ENCODE data around the gene AFG3L2. TPM values are rescaled to one million over a fixed set of nuclear protein-coding genes. Genes with fewer than 3 reads are reported as not detected.

The AFG3L2 gene
- total RNA-seq, 2 donors from 2014 or later, result 60.1 to 91.9 TPM

DNA sequence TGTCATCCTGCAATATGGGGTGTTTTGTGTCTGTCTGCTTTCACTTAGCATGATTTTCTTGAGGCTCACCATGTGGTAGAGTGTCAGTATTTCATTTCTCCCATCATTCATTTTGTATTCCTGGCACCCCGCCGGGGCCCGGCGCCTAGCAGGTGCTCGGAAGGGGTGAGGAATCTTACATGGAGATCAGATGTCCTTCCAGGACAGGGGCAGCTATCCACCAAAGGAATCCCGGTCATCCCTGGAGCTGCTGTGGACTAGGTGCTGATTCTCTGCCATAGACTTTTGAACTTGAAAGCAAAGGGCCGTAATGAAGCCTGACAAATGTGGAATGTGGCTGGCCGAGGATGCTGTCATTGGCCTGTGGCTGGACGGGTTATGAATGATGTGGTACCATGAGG lies 33.1 kb upstream of the AFG3L2 start:
- H3K4me3 ChIP-seq, result no peak overlapping the region
- H3K4me1 ChIP-seq, result peaks cover 0 to 22% of the 10 kb centered on the region in 2 donors
- TF ChIP-seq, protein P1, sequence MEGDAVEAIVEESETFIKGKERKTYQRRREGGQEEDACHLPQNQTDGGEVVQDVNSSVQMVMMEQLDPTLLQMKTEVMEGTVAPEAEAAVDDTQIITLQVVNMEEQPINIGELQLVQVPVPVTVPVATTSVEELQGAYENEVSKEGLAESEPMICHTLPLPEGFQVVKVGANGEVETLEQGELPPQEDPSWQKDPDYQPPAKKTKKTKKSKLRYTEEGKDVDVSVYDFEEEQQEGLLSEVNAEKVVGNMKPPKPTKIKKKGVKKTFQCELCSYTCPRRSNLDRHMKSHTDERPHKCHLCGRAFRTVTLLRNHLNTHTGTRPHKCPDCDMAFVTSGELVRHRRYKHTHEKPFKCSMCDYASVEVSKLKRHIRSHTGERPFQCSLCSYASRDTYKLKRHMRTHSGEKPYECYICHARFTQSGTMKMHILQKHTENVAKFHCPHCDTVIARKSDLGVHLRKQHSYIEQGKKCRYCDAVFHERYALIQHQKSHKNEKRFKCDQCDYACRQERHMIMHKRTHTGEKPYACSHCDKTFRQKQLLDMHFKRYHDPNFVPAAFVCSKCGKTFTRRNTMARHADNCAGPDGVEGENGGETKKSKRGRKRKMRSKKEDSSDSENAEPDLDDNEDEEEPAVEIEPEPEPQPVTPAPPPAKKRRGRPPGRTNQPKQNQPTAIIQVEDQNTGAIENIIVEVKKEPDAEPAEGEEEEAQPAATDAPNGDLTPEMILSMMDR (IDR thresholded peaks at IDR 0.05), result no peak
- no peaks in the 10 kb centered on the region for H3K27me3 ChIP-seq
- no peaks in the 10 kb centered on the region for H3K9me3 ChIP-seq
- no peak overlapping the region for H3K27ac ChIP-seq
- DNase-seq (ENCODE audit: low spot score), result no peak
- H3K36me3 ChIP-seq, result no peaks in the 10 kb centered on the region

- Histone ChIP-seq H3K9me3 (no peaks in the 10 kb centered on the region), H3K36me3 (no peaks in the 10 kb centered on the region), H3K27ac (no peak overlapping the region), H3K4me1 (peaks cover 0 to 21% of the 10 kb centered on the region in 2 donors), H3K4me3 (no peak overlapping the region), H3K27me3 (no peaks in the 10 kb centered on the region)
- no peak for DNase-seq (ENCODE audit: low spot score)
- TF ChIP-seq, protein P1 (IDR thresholded peaks at IDR 0.05), result no peak
These were observed 32.4 kb upstream of the AFG3L2 start for GRCh38 chr18:12409469-12409868.

DNA sequence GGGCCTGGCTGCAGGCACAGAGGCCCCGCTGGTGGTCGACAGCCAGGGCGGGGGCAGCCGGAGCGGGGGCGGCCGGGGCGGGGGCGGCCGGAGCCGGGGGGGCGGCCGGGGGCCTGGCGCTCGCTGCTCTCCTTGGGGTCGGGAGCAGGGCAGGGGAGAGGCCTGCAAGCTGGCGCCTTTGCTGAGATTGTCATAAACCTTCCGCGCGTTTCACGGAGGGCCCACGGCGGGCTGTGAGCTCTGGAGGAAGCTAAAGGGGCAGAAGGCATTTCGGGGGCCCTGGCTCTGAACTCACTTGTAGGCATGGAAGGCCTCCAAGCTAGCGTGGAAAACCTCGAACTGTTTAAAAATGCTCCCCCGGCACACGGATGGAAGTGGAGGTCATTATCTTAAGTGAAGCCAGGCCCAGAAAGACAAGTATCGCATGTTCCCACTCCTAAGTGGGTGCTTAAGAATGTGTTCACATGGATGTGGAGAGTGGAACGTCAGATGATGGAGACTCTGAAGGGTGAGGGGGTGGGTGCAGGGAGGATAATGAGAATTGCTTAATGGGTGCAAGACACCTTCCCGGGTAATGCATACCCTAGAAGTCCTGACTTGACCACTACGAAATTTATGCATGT lies 31.3 kb upstream of the AFG3L2 start:
- Histone ChIP-seq H3K27me3 (no peaks in the 10 kb centered on the region), H3K4me1 (peaks cover 0 to 21% of the 10 kb centered on the region in 2 donors), H3K27ac (peak overlapping the region; percentile 81 to 83), H3K4me3 (peak overlapping the region; percentile 56 to 73), H3K9me3 (no peaks in the 10 kb centered on the region), H3K36me3 (no peaks in the 10 kb centered on the region)
- DNase-seq (ENCODE audit: low spot score), result no peak
- TF ChIP-seq, protein P1 (IDR thresholded peaks at IDR 0.05), result no peak

DNA sequence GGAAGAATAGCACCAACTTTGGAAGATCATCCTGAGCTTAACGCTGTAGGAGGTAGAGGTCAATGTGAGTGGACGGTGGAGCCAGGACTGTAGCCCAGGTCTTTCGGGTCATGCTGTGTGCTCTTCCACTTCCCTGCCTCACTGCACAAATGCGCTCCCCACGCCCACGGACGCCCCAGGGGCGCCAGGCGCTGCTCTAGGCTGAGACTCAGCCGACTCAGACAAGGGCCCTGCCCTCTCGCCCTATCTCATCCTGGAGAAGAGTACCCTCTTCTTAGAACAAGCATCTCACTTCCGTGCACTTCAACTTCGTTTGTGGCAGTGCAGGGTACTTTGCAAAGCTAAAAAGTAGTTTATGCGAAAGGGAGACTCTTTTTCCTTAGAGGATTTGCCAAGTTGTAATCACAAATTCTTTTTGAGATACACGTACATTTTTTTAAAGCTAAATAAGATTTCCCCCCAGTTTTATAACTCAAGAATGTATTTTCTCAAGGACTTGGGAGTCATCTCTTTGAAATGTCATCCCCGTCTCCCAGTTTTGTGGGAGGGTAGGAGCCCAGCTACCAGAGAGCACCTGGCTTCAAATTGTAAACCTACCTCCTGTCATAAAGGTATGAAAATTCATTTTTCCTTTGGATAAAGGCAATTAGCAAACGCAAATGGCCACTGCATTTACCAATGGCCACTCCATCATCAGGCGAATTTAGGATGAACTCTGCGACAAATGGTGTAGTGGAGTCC lies 29.5 kb upstream of the AFG3L2 start:
- H3K9me3 ChIP-seq, result no peaks in the 10 kb centered on the region
- no peaks in the 10 kb centered on the region for H3K36me3 ChIP-seq
- TF ChIP-seq, protein P1 (IDR thresholded peaks at IDR 0.05), result no peak
- DNase-seq (ENCODE audit: low spot score), result no peak
- no peak overlapping the region for H3K27ac ChIP-seq
- no peaks in the 10 kb centered on the region for H3K27me3 ChIP-seq
- H3K4me1 ChIP-seq, result peaks cover 0 to 21% of the 10 kb centered on the region in 2 donors
- no peak overlapping the region for H3K4me3 ChIP-seq

- H3K9me3 ChIP-seq, result no peaks in the 10 kb centered on the region
- H3K4me3 ChIP-seq, result no peak overlapping the region
- H3K27me3 ChIP-seq, result no peaks in the 10 kb centered on the region
- TF ChIP-seq, protein P1 (IDR thresholded peaks at IDR 0.05), result no peak
- no peaks in the 10 kb centered on the region for H3K36me3 ChIP-seq
- peaks cover 0 to 18% of the 10 kb centered on the region in 2 donors for H3K4me1 ChIP-seq
- H3K27ac ChIP-seq, result no peak overlapping the region
- DNase-seq (ENCODE audit: low spot score), result no peak
These were observed 28.0 kb upstream of the AFG3L2 start for GRCh38 chr18:12405066-12405465.

Measured in right atrium auricular region (tissue), 2 donors.